Keratinocyte (primary cell): ENCODE measurements around the gene FRRS1L. TPM values are rescaled to one million over a fixed set of nuclear protein-coding genes. Genes with fewer than 3 reads are reported as not detected.

Experiments used
- DNase-seq: peaks from one replicate; pipeline ENCODE4 v3.0.0-alpha.2; 2011; ENCODE audit warnings: low read depth, missing footprints, low spot score
- FAIRE-seq: peaks from 2 replicates; lab custom pipeline; 2011; peaks lifted over from hg19 to GRCh38; lab: Jason Lieb, UNC
- H2AFZ ChIP-seq: 2 replicates; pipeline ENCODE4 v1.6.0; 2012; ENCODE audit warnings: low read length, control low read depth, inconsistent platforms; ENCODE audit not compliant: control insufficient read depth
- H3K27ac ChIP-seq: 2 replicates; pipeline ENCODE4 v1.5.1; 2011; ENCODE audit warnings: low read length; ENCODE audit not compliant: control insufficient read depth, insufficient read depth
- H3K27me3 ChIP-seq: 3 replicates; pipeline ENCODE4 v1.6.0; 2011; ENCODE audit warnings: low read length; ENCODE audit not compliant: control insufficient read depth, insufficient read depth; ENCODE audit errors: extremely low read depth
- H3K36me3 ChIP-seq, 2 experiments: 2 replicates in 1 of 2; 3 replicates in 1 of 2; pipeline ENCODE4 v1.5.1; 2011; ENCODE audit warnings: low read length in 2 of 2, mild to moderate bottlenecking in 1 of 2; ENCODE audit not compliant: control insufficient read depth in 2 of 2, insufficient read depth in 2 of 2; ENCODE audit errors: extremely low read depth in 1 of 2
- H3K4me1 ChIP-seq: 3 replicates; pipeline ENCODE4 v1.5.1; 2011; ENCODE audit warnings: low read length; ENCODE audit not compliant: control insufficient read depth, insufficient read depth; ENCODE audit errors: extremely low read depth
- H3K4me2 ChIP-seq: 3 replicates; pipeline ENCODE4 v1.6.0; 2011; ENCODE audit warnings: low read depth, low read length; ENCODE audit not compliant: control insufficient read depth, insufficient read depth; ENCODE audit errors: extremely low read depth
- H3K4me3 ChIP-seq, 3 experiments: fragments of 200-600 bp in 1 of 3; sonication (generic) in 1 of 3; 2 replicates in 2 of 3; 3 replicates in 1 of 3; pipeline ENCODE4 v1.5.1; 2011 to 2016; ENCODE audit warnings: low read length in 3 of 3, mild to moderate bottlenecking in 3 of 3, control low read depth in 2 of 3, inconsistent platforms in 1 of 3, low read depth in 1 of 3, mixed read lengths in 1 of 3, mixed run types in 1 of 3, moderate library complexity in 1 of 3; ENCODE audit not compliant: control insufficient read depth in 2 of 3, insufficient read depth in 2 of 3; ENCODE audit errors: extremely low read depth in 1 of 3
- H3K79me2 ChIP-seq: 2 replicates; pipeline ENCODE4 v1.6.0; 2012; ENCODE audit warnings: low read length; ENCODE audit not compliant: control insufficient read depth, insufficient read depth
- H3K9ac ChIP-seq: 3 replicates; pipeline ENCODE4 v1.6.0; 2011; ENCODE audit warnings: low read length; ENCODE audit not compliant: control insufficient read depth, insufficient read depth; ENCODE audit errors: extremely low read depth
- H3K9me1 ChIP-seq: 3 replicates; pipeline ENCODE4 v1.6.0; 2011; ENCODE audit warnings: low read length; ENCODE audit not compliant: control insufficient read depth, insufficient read depth; ENCODE audit errors: extremely low read depth
- H3K9me3 ChIP-seq: 2 replicates; pipeline ENCODE4 v1.5.1; 2012; ENCODE audit warnings: low read depth, low read length; ENCODE audit not compliant: control insufficient read depth
- H4K20me1 ChIP-seq: 3 replicates; pipeline ENCODE4 v1.6.0; 2011; ENCODE audit warnings: low read length; ENCODE audit not compliant: control insufficient read depth, insufficient read depth; ENCODE audit errors: extremely low read depth
- EZH2 ChIP-seq: IDR thresholded peaks from one replicate; pipeline ENCODE4 v1.6.1; 2012; ENCODE audit warnings: inconsistent platforms, mild to moderate bottlenecking, low read length, moderate library complexity
- dilution Hi-C: fragments of 300-500 bp; cut with MboI; formaldehyde crosslinking; loops from one replicate; pipeline ENCODE4 v1.7.0; 2020; ENCODE audit warnings: low sequenced_read_pairs; ENCODE audit not compliant: extremely low pct_ligation_motif_present
- polyA plus RNA-seq, 5 experiments: library from polyadenylated mRNA; depleted of rRNA in 3 of 5; stranded (reverse) in 3 of 5; stranded (forward) in 1 of 5; unstranded in 1 of 5; fragments of >200 nt; gene quantifications; 1 replicate in 1 of 5; 2 replicates in 3 of 5; 3 replicates in 1 of 5; pipeline versions ENCODE4 v1.2.1 to v1.2.3, GENCODE V29; 2011 to 2012; ENCODE audit warnings: missing spikeins in 2 of 5, low read depth in 1 of 5, low replicate concordance in 1 of 5
- TF ChIP-seq, protein P1 (sequence below), 3 experiments: IDR thresholded peaks in 1 of 3; conservative IDR thresholded peaks in 1 of 3; optimal IDR thresholded peaks in 1 of 3; 2 replicates in 2 of 3; 3 replicates in 1 of 3; pipeline versions ENCODE3 to v1.5.1; 2011; ENCODE audit warnings: low read length in 3 of 3, mild to moderate bottlenecking in 3 of 3, moderate library complexity in 2 of 3, control low read depth in 1 of 3, inconsistent platforms in 1 of 3; ENCODE audit not compliant: insufficient read depth in 2 of 3; ENCODE audit errors: extremely low read depth in 1 of 3

Gene FRRS1L
- polyA plus RNA-seq, 1 donor (not counting 4 experiments of a cell fraction or from before 2014, with no cell fraction given), result not detected

DNA sequence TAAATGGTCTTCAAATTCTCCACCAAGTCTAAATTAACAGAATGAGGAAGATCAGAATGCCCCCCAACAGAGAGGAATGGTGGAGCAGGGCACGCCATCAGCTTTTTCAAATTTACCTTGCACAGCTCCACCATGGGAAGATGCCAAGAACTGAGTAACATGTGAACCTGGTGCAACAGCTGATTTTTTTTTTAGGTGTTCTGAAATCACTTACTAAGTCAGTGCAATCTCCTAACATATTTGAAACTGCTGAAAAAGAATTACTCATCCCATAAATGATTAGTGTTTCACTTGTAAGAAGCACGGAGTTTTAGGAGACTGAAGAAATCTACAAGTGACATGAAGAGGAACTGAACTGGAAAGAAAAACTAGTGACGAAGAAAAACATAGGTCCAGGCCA lies 52.4 kb downstream of the FRRS1L start:
- Histone ChIP-seq H3K36me3 (peaks cover 0 to 5% of the 10 kb centered on the region in 2 experiments), H3K4me2 (peak overlapping the region; percentile 53), H3K9ac (peak overlapping the region; percentile 62), H3K79me2 (peaks cover 94% of the 10 kb centered on the region), H3K4me1 (peaks cover 66% of the 10 kb centered on the region), H2AFZ (no peak overlapping the region), H3K4me3 (no peak overlapping the region), H4K20me1 (peaks cover 7% of the 10 kb centered on the region), H3K9me3 (no peaks in the 10 kb centered on the region), H3K27ac (peak overlapping the region; percentile 86), H3K9me1 (no peaks in the 10 kb centered on the region), H3K27me3 (no peaks in the 10 kb centered on the region)
- DNase-seq, result no peak
- dilution Hi-C loops, result loop anchor here (5.0 kb wide), 1 partner anchor 32 kb away; no protein-coding TSS in a partner anchor
- TF ChIP-seq, protein P1, sequence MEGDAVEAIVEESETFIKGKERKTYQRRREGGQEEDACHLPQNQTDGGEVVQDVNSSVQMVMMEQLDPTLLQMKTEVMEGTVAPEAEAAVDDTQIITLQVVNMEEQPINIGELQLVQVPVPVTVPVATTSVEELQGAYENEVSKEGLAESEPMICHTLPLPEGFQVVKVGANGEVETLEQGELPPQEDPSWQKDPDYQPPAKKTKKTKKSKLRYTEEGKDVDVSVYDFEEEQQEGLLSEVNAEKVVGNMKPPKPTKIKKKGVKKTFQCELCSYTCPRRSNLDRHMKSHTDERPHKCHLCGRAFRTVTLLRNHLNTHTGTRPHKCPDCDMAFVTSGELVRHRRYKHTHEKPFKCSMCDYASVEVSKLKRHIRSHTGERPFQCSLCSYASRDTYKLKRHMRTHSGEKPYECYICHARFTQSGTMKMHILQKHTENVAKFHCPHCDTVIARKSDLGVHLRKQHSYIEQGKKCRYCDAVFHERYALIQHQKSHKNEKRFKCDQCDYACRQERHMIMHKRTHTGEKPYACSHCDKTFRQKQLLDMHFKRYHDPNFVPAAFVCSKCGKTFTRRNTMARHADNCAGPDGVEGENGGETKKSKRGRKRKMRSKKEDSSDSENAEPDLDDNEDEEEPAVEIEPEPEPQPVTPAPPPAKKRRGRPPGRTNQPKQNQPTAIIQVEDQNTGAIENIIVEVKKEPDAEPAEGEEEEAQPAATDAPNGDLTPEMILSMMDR (optimal IDR thresholded peaks at IDR 0.05 in 1 of 3, IDR thresholded peaks at IDR 0.05 in 1 of 3, conservative IDR thresholded peaks at IDR 0.05 in 1 of 3; ENCODE audit: extremely low read depth in 1 of 3, insufficient read depth in 2 of 3, low read length in 3 of 3), result no peak
- TF ChIP-seq EZH2, result no peak
- FAIRE-seq, result peak; percentile 9

- H3K36me3 ChIP-seq, result peaks cover 0 to 5% of the 10 kb centered on the region in 2 experiments
- no peaks in the 10 kb centered on the region for H3K9me3 ChIP-seq
- H4K20me1 ChIP-seq, result peaks cover 7% of the 10 kb centered on the region
- H3K27me3 ChIP-seq, result no peaks in the 10 kb centered on the region
- dilution Hi-C loops, result no loop called here
- no peaks in the 10 kb centered on the region for H3K9me1 ChIP-seq
- DNase-seq (no peak), FAIRE-seq (no peak)
- no peak overlapping the region for H3K4me3 ChIP-seq
- H3K4me2 ChIP-seq, result peak overlapping the region; percentile 53
- H3K4me1 ChIP-seq, result peaks cover 71% of the 10 kb centered on the region
- no peak overlapping the region for H2AFZ ChIP-seq
- H3K9ac ChIP-seq, result peak overlapping the region; percentile 48
- H3K27ac ChIP-seq, result peak overlapping the region; percentile 86
- H3K79me2 ChIP-seq, result peaks cover 94% of the 10 kb centered on the region
- TF ChIP-seq, protein P1 (optimal IDR thresholded peaks at IDR 0.05 in 1 of 3, IDR thresholded peaks at IDR 0.05 in 1 of 3, conservative IDR thresholded peaks at IDR 0.05 in 1 of 3; ENCODE audit: extremely low read depth in 1 of 3, insufficient read depth in 2 of 3, low read length in 3 of 3), result no peak
- TF ChIP-seq EZH2, result no peak
Measured at GRCh38 chr9:109113892-109114609, 53.0 kb downstream of the FRRS1L start.
